Upper lobe of left lung (tissue), 4 donors: ENCODE measurements around the gene SCN10A.

Experiments
- CTCF ChIP-seq, 6 experiments: fragments of 450-650 bp in 4 of 6; fragments of 200-600 bp in 2 of 6; sonication (generic) in 2 of 6; IDR thresholded peaks; one replicate each; pipeline ENCODE4 v1.5.1; 2016 to 2019; ENCODE audit warnings: antibody characterized with exemption in 6 of 6
- EP300 ChIP-seq, 4 donors: sonication (generic); formaldehyde crosslinking; IDR thresholded peaks; one replicate each; pipeline ENCODE4 v1.5.1; 2017; ENCODE audit warnings: antibody characterized with exemption in 4 of 4, control low read depth in 2 of 4

- TF ChIP-seq CTCF (IDR thresholded peaks at IDR 0.05) (no peak), EP300 (IDR thresholded peaks at IDR 0.05) (no peak)
Measured at GRCh38 chr3:38698760-38699159, 117.3 kb downstream of the SCN10A start.
